ENCODE measurements around the gene RHOH.

Gene RHOH

GRCh38 chr4:40256329-40256728 is 59.5 kb downstream of the RHOH start:
- H3K18ac ChIP-seq (ENCODE audit: low read length): no peak overlapping the region

GRCh38 chr4:40256817-40257216 is 60.0 kb downstream of the RHOH start:
- H4K8ac ChIP-seq (ENCODE audit: low read depth, low read length): no peak overlapping the region
- no peak overlapping the region for H4K12ac ChIP-seq (ENCODE audit: low read depth, low read length)
- H3K18ac ChIP-seq (ENCODE audit: low read length): no peak overlapping the region
- no CpG with 5 or more reads among the region's 3 CpGs for WGBS (ENCODE audit: extremely low coverage, insufficient coverage, insufficient read length)
- H3K23ac ChIP-seq (ENCODE audit: low read length): no peak overlapping the region
- no peak overlapping the region for H2BK120ac ChIP-seq (ENCODE audit: insufficient read depth, low read length, poor library complexity)
- no peak overlapping the region for H2AK5ac ChIP-seq (ENCODE audit: low read length)
- no peak overlapping the region for H3K27ac ChIP-seq (ENCODE audit: low read depth, low read length)
- H3K9ac ChIP-seq (ENCODE audit: low read length): no peak overlapping the region
- H3K79me1 ChIP-seq (ENCODE audit: low read length): peaks cover 7% of the 10 kb centered on the region
- no peak overlapping the region for H4K91ac ChIP-seq (ENCODE audit: low read depth, low read length)
- H2AFZ ChIP-seq (ENCODE audit: insufficient read depth, low read length, poor library complexity): no peak overlapping the region
- no peaks in the 10 kb centered on the region for H3K27me3 ChIP-seq (ENCODE audit: insufficient read depth, low read length)
- no peak overlapping the region for H2BK5ac ChIP-seq (ENCODE audit: low read depth, low read length, poor library complexity)
- H3K14ac ChIP-seq (ENCODE audit: low read length): peak overlapping the region; percentile 9
- H3K4ac ChIP-seq (ENCODE audit: low read depth, low read length): no peak overlapping the region
- H3K4me3 ChIP-seq (ENCODE audit: low read depth, low read length): no peak overlapping the region
- peaks cover 8 to 18% of the 10 kb centered on the region in 2 experiments for H3K4me1 ChIP-seq (ENCODE audit: control insufficient read depth in 1 of 2, insufficient read depth in 2 of 2, low read length in 2 of 2)
- H3K79me2 ChIP-seq (ENCODE audit: control insufficient read depth, insufficient read depth, low read length, poor library complexity): peaks cover 1% of the 10 kb centered on the region
- H2BK12ac ChIP-seq (ENCODE audit: low read length): no peak overlapping the region
- DNase-seq: no peak
- H3K9me3 ChIP-seq (ENCODE audit: insufficient read depth, low read depth, low read length): no peaks in the 10 kb centered on the region
- H3K36me3 ChIP-seq (ENCODE audit: control insufficient read depth in 1 of 2, insufficient read depth in 2 of 2, low read length in 2 of 2): no peaks in the 10 kb centered on the region
- no peak overlapping the region for H3K4me2 ChIP-seq (ENCODE audit: low read length)

More at GRCh38 chr4:40256329-40256728, 59.5 kb downstream of the RHOH start:
- Histone ChIP-seq H3K9ac (ENCODE audit: low read length) (no peak overlapping the region), H4K8ac (ENCODE audit: low read depth, low read length) (no peak overlapping the region), H2BK12ac (ENCODE audit: low read length) (peak overlapping the region; percentile 72), H4K12ac (ENCODE audit: low read depth, low read length) (no peak overlapping the region), H3K27ac (ENCODE audit: low read depth, low read length) (peak overlapping the region; percentile 79), H2AFZ (ENCODE audit: insufficient read depth, low read length, poor library complexity) (no peak overlapping the region), H3K79me2 (ENCODE audit: control insufficient read depth, insufficient read depth, low read length, poor library complexity) (peaks cover 1% of the 10 kb centered on the region), H3K14ac (ENCODE audit: low read length) (peak overlapping the region; percentile 8), H2AK5ac (ENCODE audit: low read length) (no peak overlapping the region), H3K4me1 (ENCODE audit: control insufficient read depth in 1 of 2, insufficient read depth in 2 of 2, low read length in 2 of 2) (peaks cover 8 to 18% of the 10 kb centered on the region in 2 experiments), H3K4me2 (ENCODE audit: low read length) (no peak overlapping the region), H3K27me3 (ENCODE audit: insufficient read depth, low read length) (no peaks in the 10 kb centered on the region), H3K9me3 (ENCODE audit: insufficient read depth, low read depth, low read length) (no peaks in the 10 kb centered on the region), H3K36me3 (ENCODE audit: control insufficient read depth in 1 of 2, insufficient read depth in 2 of 2, low read length in 2 of 2) (no peaks in the 10 kb centered on the region), H4K91ac (ENCODE audit: low read depth, low read length) (peak overlapping the region; percentile 66), H3K4ac (ENCODE audit: low read depth, low read length) (no peak overlapping the region), H3K79me1 (ENCODE audit: low read length) (peaks cover 7% of the 10 kb centered on the region), H3K4me3 (ENCODE audit: low read depth, low read length) (no peak overlapping the region), H2BK5ac (ENCODE audit: low read depth, low read length, poor library complexity) (peak overlapping the region; percentile 21), H2BK120ac (ENCODE audit: insufficient read depth, low read length, poor library complexity) (peak overlapping the region; percentile 48), H3K23ac (ENCODE audit: low read length) (no peak overlapping the region)
- DNase-seq: no peak
- WGBS (ENCODE audit: extremely low coverage, insufficient coverage, insufficient read length): no CpG with 5 or more reads among the region's 5 CpGs

GRCh38 chr4:40258627-40259026 is 61.8 kb downstream of the RHOH start:
- H3K36me3 ChIP-seq (ENCODE audit: control insufficient read depth in 1 of 2, insufficient read depth in 2 of 2, low read length in 2 of 2): no peaks in the 10 kb centered on the region
- WGBS (ENCODE audit: extremely low coverage, insufficient coverage, insufficient read length): no CpG with 5 or more reads among the region's 8 CpGs

GRCh38 chr4:40261231-40262076 is 64.6 kb downstream of the RHOH start:
- no peaks in the 10 kb centered on the region for H3K27me3 ChIP-seq (ENCODE audit: insufficient read depth, low read length)
- H3K4me1 ChIP-seq (ENCODE audit: control insufficient read depth in 1 of 2, insufficient read depth in 2 of 2, low read length in 2 of 2): peaks cover 13 to 17% of the 10 kb centered on the region in 2 experiments
- H3K79me2 ChIP-seq (ENCODE audit: control insufficient read depth, insufficient read depth, low read length, poor library complexity): peaks cover 3% of the 10 kb centered on the region
- no peak overlapping the region for H4K8ac ChIP-seq (ENCODE audit: low read depth, low read length)
- H3K9ac ChIP-seq (ENCODE audit: low read length): no peak overlapping the region
- H3K27ac ChIP-seq (ENCODE audit: low read depth, low read length): peak overlapping the region; percentile 20
- no CpG with 5 or more reads among the region's 9 CpGs for whole genome bisulfite sequencing (ENCODE audit: extremely low coverage, insufficient coverage, insufficient read length)
- H4K12ac ChIP-seq (ENCODE audit: low read depth, low read length): no peak overlapping the region
- H2BK120ac ChIP-seq (ENCODE audit: insufficient read depth, low read length, poor library complexity): no peak overlapping the region
- H3K4me3 ChIP-seq (ENCODE audit: low read depth, low read length): no peak overlapping the region
- peaks cover 18% of the 10 kb centered on the region for H3K79me1 ChIP-seq (ENCODE audit: low read length)
- no peak overlapping the region for H3K4me2 ChIP-seq (ENCODE audit: low read length)
- no peak overlapping the region for H3K14ac ChIP-seq (ENCODE audit: low read length)
- H2AFZ ChIP-seq (ENCODE audit: insufficient read depth, low read length, poor library complexity): no peak overlapping the region
- no peak overlapping the region for H3K18ac ChIP-seq (ENCODE audit: low read length)
- no peaks in the 10 kb centered on the region for H3K36me3 ChIP-seq (ENCODE audit: control insufficient read depth in 1 of 2, insufficient read depth in 2 of 2, low read length in 2 of 2)
- no peak overlapping the region for H3K4ac ChIP-seq (ENCODE audit: low read depth, low read length)
- no peaks in the 10 kb centered on the region for H3K9me3 ChIP-seq (ENCODE audit: insufficient read depth, low read depth, low read length)
- no peak overlapping the region for H2BK12ac ChIP-seq (ENCODE audit: low read length)
- H4K91ac ChIP-seq (ENCODE audit: low read depth, low read length): no peak overlapping the region
- no peak overlapping the region for H2AK5ac ChIP-seq (ENCODE audit: low read length)
- H3K23ac ChIP-seq (ENCODE audit: low read length): no peak overlapping the region
- no peak for DNase-seq
- no peak overlapping the region for H2BK5ac ChIP-seq (ENCODE audit: low read depth, low read length, poor library complexity)

More at GRCh38 chr4:40258627-40259026, 61.8 kb downstream of the RHOH start:
- Histone ChIP-seq H3K27ac (ENCODE audit: low read depth, low read length) (no peak overlapping the region), H2AK5ac (ENCODE audit: low read length) (no peak overlapping the region), H3K9ac (ENCODE audit: low read length) (no peak overlapping the region), H3K4me3 (ENCODE audit: low read depth, low read length) (no peak overlapping the region), H3K4ac (ENCODE audit: low read depth, low read length) (no peak overlapping the region), H3K18ac (ENCODE audit: low read length) (no peak overlapping the region), H2BK12ac (ENCODE audit: low read length) (peak overlapping the region; percentile 67), H3K14ac (ENCODE audit: low read length) (no peak overlapping the region), H3K4me2 (ENCODE audit: low read length) (no peak overlapping the region), H3K23ac (ENCODE audit: low read length) (no peak overlapping the region), H2BK5ac (ENCODE audit: low read depth, low read length, poor library complexity) (no peak overlapping the region), H4K91ac (ENCODE audit: low read depth, low read length) (peak overlapping the region; percentile 46), H4K12ac (ENCODE audit: low read depth, low read length) (no peak overlapping the region), H3K79me1 (ENCODE audit: low read length) (peaks cover 10% of the 10 kb centered on the region), H2BK120ac (ENCODE audit: insufficient read depth, low read length, poor library complexity) (peak overlapping the region; percentile 54), H3K9me3 (ENCODE audit: insufficient read depth, low read depth, low read length) (no peaks in the 10 kb centered on the region), H3K4me1 (ENCODE audit: control insufficient read depth in 1 of 2, insufficient read depth in 2 of 2, low read length in 2 of 2) (peaks cover 8 to 18% of the 10 kb centered on the region in 2 experiments), H3K79me2 (ENCODE audit: control insufficient read depth, insufficient read depth, low read length, poor library complexity) (peaks cover 1% of the 10 kb centered on the region), H3K27me3 (ENCODE audit: insufficient read depth, low read length) (no peaks in the 10 kb centered on the region), H2AFZ (ENCODE audit: insufficient read depth, low read length, poor library complexity) (no peak overlapping the region), H4K8ac (ENCODE audit: low read depth, low read length) (peak overlapping the region; percentile 23)
- DNase-seq: no peak

Measured in trophoblast cell (in vitro differentiated cells and primary cell).